Loucy (cell line): ENCODE results near the gene SDK1.

Experiments used
- EZH2phosphoT487 ChIP-seq: fragments of 200-600 bp; IDR thresholded peaks from 2 replicates; pipeline ENCODE4 v1.6.1; 2018; ENCODE audit warnings: antibody characterized with exemption, mild to moderate bottlenecking, moderate library complexity, borderline replicate concordance
- TF ChIP-seq, protein P1 (sequence below): fragments of 200-600 bp; sonication (generic); conservative IDR thresholded peaks from 2 replicates; pipeline ENCODE4 v1.5.1; 2014; ENCODE audit warnings: mild to moderate bottlenecking, antibody characterized with exemption, low read length

DNA sequence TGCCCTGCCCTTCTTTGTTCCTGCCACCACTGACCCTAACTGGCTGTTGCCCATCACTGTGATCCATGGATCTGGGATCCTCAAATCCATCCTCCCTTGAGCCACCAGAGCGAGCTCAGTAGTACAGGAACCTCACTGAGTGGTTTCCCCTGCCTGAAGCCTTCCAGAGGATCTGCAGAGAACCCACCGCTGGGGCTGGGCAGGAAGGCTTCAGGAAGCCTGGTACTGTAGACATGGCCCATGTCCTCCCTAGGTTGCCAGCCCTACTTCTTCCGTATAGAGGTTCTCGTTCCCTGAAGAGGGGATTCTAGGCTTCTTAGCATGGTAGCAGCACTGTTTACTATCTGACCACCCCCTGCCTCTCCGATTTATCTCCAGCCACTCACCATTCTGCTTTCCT lies 693.7 kb downstream of the SDK1 start:
- TF ChIP-seq, protein P1, sequence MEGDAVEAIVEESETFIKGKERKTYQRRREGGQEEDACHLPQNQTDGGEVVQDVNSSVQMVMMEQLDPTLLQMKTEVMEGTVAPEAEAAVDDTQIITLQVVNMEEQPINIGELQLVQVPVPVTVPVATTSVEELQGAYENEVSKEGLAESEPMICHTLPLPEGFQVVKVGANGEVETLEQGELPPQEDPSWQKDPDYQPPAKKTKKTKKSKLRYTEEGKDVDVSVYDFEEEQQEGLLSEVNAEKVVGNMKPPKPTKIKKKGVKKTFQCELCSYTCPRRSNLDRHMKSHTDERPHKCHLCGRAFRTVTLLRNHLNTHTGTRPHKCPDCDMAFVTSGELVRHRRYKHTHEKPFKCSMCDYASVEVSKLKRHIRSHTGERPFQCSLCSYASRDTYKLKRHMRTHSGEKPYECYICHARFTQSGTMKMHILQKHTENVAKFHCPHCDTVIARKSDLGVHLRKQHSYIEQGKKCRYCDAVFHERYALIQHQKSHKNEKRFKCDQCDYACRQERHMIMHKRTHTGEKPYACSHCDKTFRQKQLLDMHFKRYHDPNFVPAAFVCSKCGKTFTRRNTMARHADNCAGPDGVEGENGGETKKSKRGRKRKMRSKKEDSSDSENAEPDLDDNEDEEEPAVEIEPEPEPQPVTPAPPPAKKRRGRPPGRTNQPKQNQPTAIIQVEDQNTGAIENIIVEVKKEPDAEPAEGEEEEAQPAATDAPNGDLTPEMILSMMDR: no peak
- TF ChIP-seq EZH2phosphoT487: no peak
